ENCODE data around the gene ACAD11.

The ACAD11 gene

GRCh38 chr3:132553826-132554225 is 105.8 kb downstream of the ACAD11 start:
- no peak for TF ChIP-seq ZFX (IDR thresholded peaks at IDR 0.05; ENCODE audit: borderline replicate concordance)
- no peak for TF ChIP-seq CTCF (IDR thresholded peaks at IDR 0.05)
- no peak overlapping the region for H3K27ac ChIP-seq

GRCh38 chr3:132550579-132551305 is 108.9 kb downstream of the ACAD11 start:
- no peak overlapping the region for H3K27ac ChIP-seq
- TF ChIP-seq ZFX (IDR thresholded peaks at IDR 0.05; ENCODE audit: borderline replicate concordance) (no peak), CTCF (IDR thresholded peaks at IDR 0.05) (no peak)

GRCh38 chr3:132549890-132550578 is 109.6 kb downstream of the ACAD11 start:
- H3K27ac ChIP-seq: no peak overlapping the region
- TF ChIP-seq ZFX (IDR thresholded peaks at IDR 0.05; ENCODE audit: borderline replicate concordance): no peak
- TF ChIP-seq CTCF (IDR thresholded peaks at IDR 0.05): no peak

- no peak overlapping the region for H3K27ac ChIP-seq
These were observed 110.4 kb downstream of the ACAD11 start for GRCh38 chr3:132549169-132549568.

GRCh38 chr3:132545471-132545870 is 114.1 kb downstream of the ACAD11 start:
- TF ChIP-seq ZFX (IDR thresholded peaks at IDR 0.05; ENCODE audit: borderline replicate concordance) (no peak), CTCF (IDR thresholded peaks at IDR 0.05) (no peak)
- H3K27ac ChIP-seq: no peak overlapping the region

More at GRCh38 chr3:132549169-132549568, 110.4 kb downstream of the ACAD11 start:
- no peak for TF ChIP-seq ZFX (IDR thresholded peaks at IDR 0.05; ENCODE audit: borderline replicate concordance)
- no peak for TF ChIP-seq CTCF (IDR thresholded peaks at IDR 0.05)

- no peak for TF ChIP-seq CTCF (IDR thresholded peaks at IDR 0.05)
- H3K27ac ChIP-seq: no peak overlapping the region
These were observed 115.5 kb downstream of the ACAD11 start for GRCh38 chr3:132544130-132544529.

All from 22Rv1 (cell line).